ENCODE data around the gene SLC6A3. TPM values are rescaled to one million over a fixed set of nuclear protein-coding genes. Genes with fewer than 3 reads are reported as not detected.

Gene SLC6A3
- total RNA-seq, 1 experiment from 2014 or later, result not detected

- H3K27me3 ChIP-seq (replicated peaks; ENCODE audit: control insufficient read depth, insufficient read depth, low read length), result no peaks in the 10 kb centered on the region; the same call in 1 of the 2 replicates
Measured at GRCh38 chr5:1376981-1377380, 68.3 kb downstream of the SLC6A3 start.

GRCh38 chr5:1375871-1376810 lies 69.1 kb downstream of the SLC6A3 start:
- no peak for TF ChIP-seq CTCF (IDR thresholded peaks at IDR 0.05; ENCODE audit: insufficient read depth in 1 of 2, low read depth in 1 of 2, low read length in 1 of 2, severe bottlenecking in 1 of 2, unreplicated experiment in 1 of 2)
- no peak overlapping the region for H3K4me3 Mint-ChIP-seq (ENCODE audit: unreplicated experiment)
- H3K36me3 Mint-ChIP-seq (ENCODE audit: insufficient read depth, unreplicated experiment), result no peaks in the 10 kb centered on the region
- H3K27ac Mint-ChIP-seq (ENCODE audit: unreplicated experiment), result no peak overlapping the region
- no peaks in the 10 kb centered on the region for H3K36me3 ChIP-seq (ENCODE audit: control insufficient read depth, insufficient read depth, low read length)
- ChIA-PET POLR2A (no interaction called here), CTCF (no interaction called here)
- 0 out of 2 replicates have a peak, but pooled peaks cover 8% of the 10 kb centered on the region for H3K9me3 ChIP-seq
- intact Hi-C loops (cut with micrococcal nuclease; ENCODE audit: unreplicated experiment), result no loop called here
- no peak for DNase-seq
- no peaks in the 10 kb centered on the region for H3K9me3 Mint-ChIP-seq (ENCODE audit: unreplicated experiment)
- BruUV-seq (replicated peaks), result no TSS peak
- peaks cover 6% of the 10 kb centered on the region for H3K4me1 ChIP-seq
- no peaks in the 10 kb centered on the region; the same call in 1 of the 2 replicates for H3K27me3 ChIP-seq (replicated peaks; ENCODE audit: control insufficient read depth, insufficient read depth, low read length)
- H3K4me1 Mint-ChIP-seq (ENCODE audit: low read depth, unreplicated experiment), result no peaks in the 10 kb centered on the region
- H3K27me3 Mint-ChIP-seq (ENCODE audit: insufficient read depth, unreplicated experiment), result peaks cover 9% of the 10 kb centered on the region
- no peak overlapping the region for H3K4me3 ChIP-seq (ENCODE audit: low read depth, low read length)

More at GRCh38 chr5:1376981-1377380, 68.3 kb downstream of the SLC6A3 start:
- CTCF ChIA-PET, result no interaction called here
- intact Hi-C loops (cut with micrococcal nuclease; ENCODE audit: unreplicated experiment), result no loop called here
- Mint-ChIP-seq H3K4me3 (ENCODE audit: unreplicated experiment) (no peak overlapping the region), H3K27me3 (ENCODE audit: insufficient read depth, unreplicated experiment) (peaks cover 11% of the 10 kb centered on the region), H3K4me1 (ENCODE audit: low read depth, unreplicated experiment) (no peaks in the 10 kb centered on the region), H3K36me3 (ENCODE audit: insufficient read depth, unreplicated experiment) (no peaks in the 10 kb centered on the region), H3K9me3 (ENCODE audit: unreplicated experiment) (no peaks in the 10 kb centered on the region), H3K27ac (ENCODE audit: unreplicated experiment) (no peak overlapping the region)
- Histone ChIP-seq H3K4me3 (ENCODE audit: low read depth, low read length) (no peak overlapping the region), H3K9me3 (0 out of 2 replicates have a peak, but pooled peaks cover 8% of the 10 kb centered on the region), H3K36me3 (ENCODE audit: control insufficient read depth, insufficient read depth, low read length) (no peaks in the 10 kb centered on the region), H3K4me1 (peaks cover 6% of the 10 kb centered on the region)
- BruUV-seq (replicated peaks), result no TSS peak
- POLR2A ChIA-PET, result no interaction called here
- DNase-seq, result no peak
- no peak for TF ChIP-seq CTCF (IDR thresholded peaks at IDR 0.05; ENCODE audit: insufficient read depth in 1 of 2, low read depth in 1 of 2, low read length in 1 of 2, severe bottlenecking in 1 of 2, unreplicated experiment in 1 of 2)

GRCh38 chr5:1374679-1375055 lies 70.6 kb downstream of the SLC6A3 start:
- Mint-ChIP-seq H3K27ac (ENCODE audit: unreplicated experiment) (no peak overlapping the region), H3K9me3 (ENCODE audit: unreplicated experiment) (no peaks in the 10 kb centered on the region), H3K4me1 (ENCODE audit: low read depth, unreplicated experiment) (no peaks in the 10 kb centered on the region), H3K27me3 (ENCODE audit: insufficient read depth, unreplicated experiment) (peaks cover 9% of the 10 kb centered on the region), H3K4me3 (ENCODE audit: unreplicated experiment) (no peak overlapping the region), H3K36me3 (ENCODE audit: insufficient read depth, unreplicated experiment) (no peaks in the 10 kb centered on the region)
- Histone ChIP-seq H3K9me3 (0 out of 2 replicates have a peak, but pooled peaks cover 3% of the 10 kb centered on the region), H3K4me3 (ENCODE audit: low read depth, low read length) (no peak overlapping the region), H3K36me3 (ENCODE audit: control insufficient read depth, insufficient read depth, low read length) (no peaks in the 10 kb centered on the region), H3K27me3 (replicated peaks; ENCODE audit: control insufficient read depth, insufficient read depth, low read length) (no peaks in the 10 kb centered on the region; the same call in 1 of the 2 replicates), H3K4me1 (no peaks in the 10 kb centered on the region)
- CTCF ChIA-PET, result no interaction called here
- POLR2A ChIA-PET, result no interaction called here
- intact Hi-C loops (cut with micrococcal nuclease; ENCODE audit: unreplicated experiment), result no loop called here
- TF ChIP-seq CTCF (IDR thresholded peaks at IDR 0.05; ENCODE audit: insufficient read depth in 1 of 2, low read depth in 1 of 2, low read length in 1 of 2, severe bottlenecking in 1 of 2, unreplicated experiment in 1 of 2), result no peak
- no peak for DNase-seq
- no TSS peak for BruUV-seq (replicated peaks)

Data from Caco-2 (cell line).